ENCODE measurements around the gene ESX1.

- TF ChIP-seq CTCF (IDR thresholded peaks at IDR 0.05; ENCODE audit: control extremely low read depth in 1 of 3, insufficient read depth in 1 of 3, low read depth in 1 of 3, low read length in 3 of 3) = no peak
- TF ChIP-seq BRCA1 (IDR thresholded peaks at IDR 0.05; ENCODE audit: low read depth, low read length) = no peak
- TF ChIP-seq POLR2A (IDR thresholded peaks at IDR 0.05; ENCODE audit: control extremely low read depth in 1 of 2, low read depth in 2 of 2, low read length in 2 of 2) = no peak
- no peak for TF ChIP-seq TCF12 (IDR thresholded peaks at IDR 0.05; ENCODE audit: low read depth, low read length)
- TF ChIP-seq CBX8 (IDR thresholded peaks at IDR 0.05; ENCODE audit: borderline replicate concordance, low read depth, low read length) = no peak
Measured at GRCh38 chrX:104250470-104250869, 4.3 kb downstream of the ESX1 start.

Measured in H1 (cell line).